Aorta (tissue), 5 donors: ENCODE data around the gene SH3BP5L. TPM values are rescaled to one million over a fixed set of nuclear protein-coding genes. Genes with fewer than 3 reads are reported as not detected.

ENCODE experiments used
- ATAC-seq: fragments of 200-7000 bp; cut with Tn5 transposase; one replicate; pipeline ENCODE4 v1.9.1; 2022; ENCODE audit warnings: moderate library complexity; ENCODE audit not compliant: low FRiP score
- DNase-seq, 2 donors: peaks; one replicate each; pipeline ENCODE4 v3.0.0-alpha.2; 2020
- H3K27ac ChIP-seq, 2 donors: one replicate each; pipeline ENCODE4 v1.5.1; 2013; ENCODE audit warnings: low read length in 2 of 2, mild to moderate bottlenecking in 2 of 2, moderate library complexity in 2 of 2, control low read depth in 1 of 2, inconsistent platforms in 1 of 2, low read depth in 1 of 2
- H3K27me3 ChIP-seq, 2 donors: one replicate each; pipeline ENCODE4 v1.6.1; 2013; ENCODE audit warnings: control low read depth in 1 of 2, low read length in 1 of 2, mild to moderate bottlenecking in 1 of 2, moderate library complexity in 1 of 2; ENCODE audit not compliant: insufficient read depth in 2 of 2, control insufficient read depth in 1 of 2
- H3K36me3 ChIP-seq, 2 donors: one replicate each; pipeline ENCODE4 v1.6.1; 2013; ENCODE audit warnings: control low read depth in 1 of 2, low read length in 1 of 2, mild to moderate bottlenecking in 1 of 2; ENCODE audit not compliant: insufficient read depth in 2 of 2, control insufficient read depth in 1 of 2
- H3K4me1 ChIP-seq, 2 donors: one replicate each; pipeline ENCODE4 v1.6.1; 2013; ENCODE audit warnings: low read length in 2 of 2, control low read depth in 1 of 2, mild to moderate bottlenecking in 1 of 2, moderate library complexity in 1 of 2; ENCODE audit not compliant: insufficient read depth in 2 of 2, control insufficient read depth in 1 of 2
- H3K4me3 ChIP-seq, 2 donors: one replicate each; pipeline ENCODE4 v1.5.1; 2013; ENCODE audit warnings: low read length in 2 of 2, control low read depth in 1 of 2, mild to moderate bottlenecking in 1 of 2
- H3K9me3 ChIP-seq: one replicate; pipeline ENCODE4 v1.6.1; 2013; ENCODE audit warnings: mild to moderate bottlenecking, low read length; ENCODE audit not compliant: control insufficient read depth
- WGBS, 2 donors: extraction: QIAGEN DNeasy Blood & Tissue Kit; methylation state at CpG; one replicate each; pipeline ENCODE4 v1.1.7; 2013; 5-methylcytosine and 5-hydroxymethylcytosine counted together
- intact Hi-C, 2 donors: fragments of 100-400 bp; cut with DNase I; formaldehyde crosslinking; loops; one replicate each; pipeline versions ENCODE4 v1.14.2 to v1.15.0; 2022
- polyA plus RNA-seq, 2 donors: library from polyadenylated mRNA; stranded (reverse); fragments of 200-250 nt; gene quantifications; one replicate each; pipeline ENCODE4 v1.2.3, GENCODE V29; 2013
- total RNA-seq, 2 donors: library from RNA; stranded (reverse); fragmentation: NEBNext Ultra II Directional; extraction: Animal tissue kit (Norgen Biotek cat#: 25700); gene quantifications; one replicate each; pipeline ENCODE4 v1.2.1, GENCODE V29; 2021
- donor health status: healthy with polysubstance abuse.
- donor health status: Bipolar disorder and iron deficiency.
- donor health status: DM: no; HTN: no; CAD: no.
- donor health status: DM: no; HTN: no; CAD: no.
- donor health status: DM: yes; HTN: yes; CAD: no.

Gene SH3BP5L
- total and polyA plus RNA-seq, 4 donors = 11.8 to 25.1 (median 19.0) TPM

GRCh38 chr1:248847956-248848561, 22.3 kb upstream of the SH3BP5L start:
- DNase-seq (no peak), ATAC-seq (no peak)
- no peaks in the 10 kb centered on the region for H3K9me3 ChIP-seq
- H3K4me1 ChIP-seq = no peaks in the 10 kb centered on the region
- H3K4me3 ChIP-seq = no peak overlapping the region
- H3K27ac ChIP-seq = no peak overlapping the region
- 92 to 93% methylated on average over 72 of the region's 72 CpGs for whole genome bisulfite sequencing, 2 donors
- no peaks in the 10 kb centered on the region for H3K27me3 ChIP-seq
- H3K36me3 ChIP-seq = peaks cover 0 to 20% of the 10 kb centered on the region in 2 donors
- intact Hi-C loops = no loop called here

DNA sequence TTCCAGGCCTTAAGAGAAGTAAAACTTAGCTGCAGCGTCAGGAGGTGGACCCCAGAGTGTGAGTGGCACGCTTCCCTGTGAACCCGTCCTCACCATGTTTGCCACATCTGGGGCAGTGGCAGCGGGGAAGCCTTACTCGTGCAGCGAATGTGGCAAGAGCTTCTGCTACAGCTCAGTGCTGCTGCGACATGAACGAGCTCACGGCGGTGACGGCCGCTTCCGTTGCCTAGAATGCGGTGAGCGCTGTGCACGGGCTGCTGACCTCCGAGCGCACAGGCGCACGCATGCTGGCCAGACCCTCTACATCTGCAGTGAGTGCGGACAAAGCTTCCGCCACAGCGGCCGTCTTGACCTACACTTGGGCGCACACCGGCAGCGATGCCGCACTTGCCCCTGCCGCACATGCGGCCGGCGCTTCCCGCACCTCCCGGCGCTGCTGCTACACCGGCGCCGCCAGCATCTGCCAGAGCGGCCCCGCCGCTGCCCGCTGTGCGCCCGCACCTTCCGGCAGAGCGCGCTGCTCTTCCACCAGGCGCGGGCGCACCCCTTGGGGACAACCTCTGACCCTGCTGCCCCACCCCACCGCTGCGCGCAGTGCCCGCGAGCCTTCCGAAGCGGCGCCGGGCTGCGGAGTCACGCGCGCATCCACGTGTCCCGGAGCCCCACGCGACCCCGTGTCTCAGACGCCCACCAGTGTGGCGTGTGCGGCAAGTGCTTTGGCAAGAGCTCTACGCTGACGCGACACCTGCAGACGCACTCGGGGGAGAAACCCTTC, 21.7 kb upstream of the SH3BP5L start:
- Histone ChIP-seq H3K27me3 (no peaks in the 10 kb centered on the region), H3K27ac (no peak overlapping the region), H3K9me3 (no peaks in the 10 kb centered on the region), H3K36me3 (peaks cover 0 to 20% of the 10 kb centered on the region in 2 donors), H3K4me3 (no peak overlapping the region), H3K4me1 (no peaks in the 10 kb centered on the region)
- intact Hi-C loops = no loop called here
- ATAC-seq (peak; percentile 16), DNase-seq (no peak)
- 88 to 90% methylated on average over 65 to 76 of the region's 76 CpGs for WGBS, 2 donors

DNA sequence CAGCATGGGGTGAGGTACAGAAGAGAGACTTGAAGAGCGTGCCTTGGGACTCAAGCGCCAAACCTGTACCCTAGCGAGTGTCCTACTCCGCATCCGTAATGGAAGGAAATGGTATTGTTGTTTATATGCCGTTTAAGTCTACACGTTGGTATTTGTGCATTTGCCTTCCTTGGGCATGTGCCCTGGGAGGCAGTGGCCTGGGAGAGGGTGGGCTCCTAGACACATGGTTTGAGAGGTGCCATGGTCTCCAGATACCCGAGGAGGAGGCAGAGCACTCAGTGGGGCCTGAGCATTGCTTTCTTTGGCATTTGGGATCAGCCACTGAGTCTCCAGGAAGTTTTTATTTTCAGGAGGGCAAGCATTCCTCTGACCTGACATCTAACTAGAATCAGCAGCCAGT, 18.8 kb upstream of the SH3BP5L start:
- intact Hi-C loops = no loop called here
- WGBS, 2 donors = 77 to 78% methylated on average over 8 of the region's 8 CpGs
- Histone ChIP-seq H3K27me3 (no peaks in the 10 kb centered on the region), H3K27ac (no peak overlapping the region), H3K4me3 (no peak overlapping the region), H3K4me1 (no peaks in the 10 kb centered on the region), H3K36me3 (peaks cover 0 to 20% of the 10 kb centered on the region in 2 donors), H3K9me3 (no peaks in the 10 kb centered on the region)
- no peak for ATAC-seq
- no peak for DNase-seq

DNA sequence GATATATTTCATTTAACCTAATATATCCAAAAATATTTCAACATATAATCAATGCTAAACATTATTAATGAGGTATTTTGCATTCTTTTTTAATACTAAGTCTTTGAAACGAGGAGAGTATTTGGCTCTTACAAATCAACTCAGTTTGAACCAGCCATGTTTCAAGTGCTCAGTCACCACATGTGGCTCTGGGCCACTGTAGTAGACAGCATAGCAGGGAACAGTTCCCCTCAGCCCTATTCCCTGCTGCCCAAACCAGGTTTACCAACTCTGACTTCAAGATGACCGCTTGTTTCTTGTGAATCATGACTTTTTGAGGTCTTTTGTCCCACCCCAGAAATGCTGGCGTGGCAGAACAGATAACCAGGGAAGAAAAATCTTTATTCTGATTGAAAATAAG, 18.0 kb upstream of the SH3BP5L start:
- Histone ChIP-seq H3K27ac (no peak overlapping the region), H3K36me3 (peaks cover 0 to 20% of the 10 kb centered on the region in 2 donors), H3K4me1 (no peaks in the 10 kb centered on the region), H3K4me3 (no peak overlapping the region), H3K9me3 (no peaks in the 10 kb centered on the region), H3K27me3 (no peaks in the 10 kb centered on the region)
- intact Hi-C loops = no loop called here
- WGBS, 2 donors = 81 to 84% methylated on average over 3 of the region's 3 CpGs
- ATAC-seq (no peak), DNase-seq (no peak)

DNA sequence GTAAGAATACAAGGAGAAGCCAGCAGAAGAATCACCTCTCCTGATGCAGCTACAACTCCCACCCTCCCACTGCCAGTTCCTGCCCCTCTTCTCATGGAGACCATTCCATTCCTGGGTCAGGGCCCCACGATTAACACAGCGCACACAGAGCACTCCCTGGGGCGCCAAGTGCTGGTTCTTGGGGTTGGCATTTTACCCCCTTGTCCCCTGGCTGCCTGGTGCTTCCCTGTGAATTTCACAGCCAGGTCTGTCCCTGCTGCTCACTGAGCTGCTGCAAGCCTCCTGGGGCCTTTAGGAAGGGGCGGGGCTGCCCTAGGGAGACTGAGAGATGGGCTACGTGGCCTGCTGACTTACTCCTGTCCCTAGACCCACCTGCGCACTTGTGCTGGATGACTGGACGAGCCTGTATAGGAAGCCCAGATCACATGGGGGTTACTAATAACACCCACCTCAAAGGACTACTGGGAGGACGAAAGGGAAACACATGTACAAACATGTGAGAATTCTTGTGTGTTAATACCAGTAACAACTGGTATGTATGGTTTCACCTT, 17.1 kb upstream of the SH3BP5L start:
- H3K27ac ChIP-seq = no peak overlapping the region
- no peaks in the 10 kb centered on the region for H3K27me3 ChIP-seq
- no peak overlapping the region for H3K4me3 ChIP-seq
- DNase-seq = no peak
- H3K36me3 ChIP-seq = peaks cover 0 to 16% of the 10 kb centered on the region in 2 donors
- H3K4me1 ChIP-seq = no peaks in the 10 kb centered on the region
- intact Hi-C loops = no loop called here
- WGBS, 2 donors = 88 to 91% methylated on average over 8 of the region's 8 CpGs
- ATAC-seq = no peak
- H3K9me3 ChIP-seq = no peaks in the 10 kb centered on the region

- no peaks in the 10 kb centered on the region for H3K4me1 ChIP-seq
- ATAC-seq (no peak), DNase-seq (peak in 1 of 2 donors; percentile 67)
- no peaks in the 10 kb centered on the region for H3K9me3 ChIP-seq
- H3K4me3 ChIP-seq = no peak overlapping the region
- no peaks in the 10 kb centered on the region for H3K27me3 ChIP-seq
- WGBS, 2 donors = 26 to 33% methylated on average over 12 of the region's 12 CpGs
- intact Hi-C loops = no loop called here
- H3K36me3 ChIP-seq = peaks cover 0 to 7% of the 10 kb centered on the region in 2 donors
- peak overlapping the region; percentile 14 to 48 for H3K27ac ChIP-seq
Observed at GRCh38 chr1:248841702-248842395, 16.1 kb upstream of the SH3BP5L start.

GRCh38 chr1:248840946-248841345, 15.2 kb upstream of the SH3BP5L start:
- peaks cover 0 to 3% of the 10 kb centered on the region in 2 donors for H3K36me3 ChIP-seq
- intact Hi-C loops = no loop called here
- ATAC-seq = no peak

GRCh38 chr1:248839168-248839555, 13.4 kb upstream of the SH3BP5L start:
- no peaks in the 10 kb centered on the region for H3K4me1 ChIP-seq
- 13 to 16% methylated on average over 10 of the region's 10 CpGs for WGBS, 2 donors

More at GRCh38 chr1:248840946-248841345, 15.2 kb upstream of the SH3BP5L start:
- no peaks in the 10 kb centered on the region for H3K27me3 ChIP-seq
- no peaks in the 10 kb centered on the region for H3K4me1 ChIP-seq
- 89 to 91% methylated on average over 4 of the region's 4 CpGs for WGBS, 2 donors
- H3K9me3 ChIP-seq = no peaks in the 10 kb centered on the region
- no peak overlapping the region for H3K27ac ChIP-seq
- no peak for DNase-seq
- no peak overlapping the region for H3K4me3 ChIP-seq

More at GRCh38 chr1:248839168-248839555, 13.4 kb upstream of the SH3BP5L start:
- intact Hi-C loops = loop anchor here (1.0 kb wide), 1 partner anchor 19 kb away; no protein-coding TSS in a partner anchor
- DNase-seq = no peak
- Histone ChIP-seq H3K4me3 (peak overlapping the region; percentile 27 to 47), H3K27me3 (no peaks in the 10 kb centered on the region), H3K36me3 (no peaks in the 10 kb centered on the region), H3K27ac (peak overlapping the region; percentile 91 to 96), H3K9me3 (no peaks in the 10 kb centered on the region)
- peak; percentile 0 for ATAC-seq
